ENCODE results near the gene SPDYE2. TPM values are rescaled to one million over a fixed set of nuclear protein-coding genes. Genes with fewer than 3 reads are reported as not detected.
"Not testable (repeated sequence)": the region's sequence is repeated elsewhere in the genome, so short reads cannot be mapped to it uniquely, and the experiment has no call there.

SPDYE2 gene
- polyA plus RNA-seq, 1 experiment, result not detected

GRCh38 chr7:102517550-102518147 lies 33.4 kb upstream of the SPDYE2 start, which contains the start of gene RASA4B:
RASA4B (minus strand) TSS chr7:102517777; CDS start chr7:102517710, 67 bp downstream.
- DNase-seq (ENCODE audit: low read depth, low spot score); CTCF ChIA-PET: not testable (repeated sequence)

GRCh38 chr7:102520797-102521196 lies 30.2 kb upstream of the SPDYE2 start:
- H3K27me3 ChIP-seq (ENCODE audit: control insufficient read depth, insufficient read depth, low read length); POLR2A ChIA-PET; H3K27ac ChIP-seq (ENCODE audit: low read depth, low read length); H3K9me3 ChIP-seq (ENCODE audit: control insufficient read depth, insufficient read depth, low read length); CTCF ChIA-PET; H3K4me3 ChIP-seq (ENCODE audit: low read depth, low read length); DNase-seq (ENCODE audit: low read depth, low spot score): not testable (repeated sequence)

More at GRCh38 chr7:102517550-102518147, 33.4 kb upstream of the SPDYE2 start, which contains the start of gene RASA4B:
- POLR2A ChIA-PET; H3K4me3 ChIP-seq (ENCODE audit: low read depth, low read length); H3K9me3 ChIP-seq (ENCODE audit: control insufficient read depth, insufficient read depth, low read length); H3K27me3 ChIP-seq (ENCODE audit: control insufficient read depth, insufficient read depth, low read length); H3K27ac ChIP-seq (ENCODE audit: low read depth, low read length): not testable (repeated sequence)

- POLR2A ChIA-PET; H3K9me3 ChIP-seq (ENCODE audit: control insufficient read depth, insufficient read depth, low read length); DNase-seq (ENCODE audit: low read depth, low spot score); CTCF ChIA-PET; H3K4me3 ChIP-seq (ENCODE audit: low read depth, low read length); H3K27ac ChIP-seq (ENCODE audit: low read depth, low read length); H3K27me3 ChIP-seq (ENCODE audit: control insufficient read depth, insufficient read depth, low read length): not testable (repeated sequence)
Observed at GRCh38 chr7:102524803-102525202, 26.2 kb upstream of the SPDYE2 start.

GRCh38 chr7:102527182-102527581 lies 23.8 kb upstream of the SPDYE2 start:
- POLR2A ChIA-PET; H3K4me3 ChIP-seq (ENCODE audit: low read depth, low read length); DNase-seq (ENCODE audit: low read depth, low spot score); H3K9me3 ChIP-seq (ENCODE audit: control insufficient read depth, insufficient read depth, low read length); H3K27me3 ChIP-seq (ENCODE audit: control insufficient read depth, insufficient read depth, low read length); CTCF ChIA-PET; H3K27ac ChIP-seq (ENCODE audit: low read depth, low read length): not testable (repeated sequence)

GRCh38 chr7:102527822-102528793 lies 22.9 kb upstream of the SPDYE2 start:
- H3K27me3 ChIP-seq (ENCODE audit: control insufficient read depth, insufficient read depth, low read length); H3K27ac ChIP-seq (ENCODE audit: low read depth, low read length); H3K4me3 ChIP-seq (ENCODE audit: low read depth, low read length); H3K9me3 ChIP-seq (ENCODE audit: control insufficient read depth, insufficient read depth, low read length); CTCF ChIA-PET; DNase-seq (ENCODE audit: low read depth, low spot score); POLR2A ChIA-PET: not testable (repeated sequence)

GRCh38 chr7:102531583-102531982 lies 19.4 kb upstream of the SPDYE2 start:
- H3K9me3 ChIP-seq (ENCODE audit: control insufficient read depth, insufficient read depth, low read length); CTCF ChIA-PET; DNase-seq (ENCODE audit: low read depth, low spot score); POLR2A ChIA-PET; H3K4me3 ChIP-seq (ENCODE audit: low read depth, low read length); H3K27ac ChIP-seq (ENCODE audit: low read depth, low read length); H3K27me3 ChIP-seq (ENCODE audit: control insufficient read depth, insufficient read depth, low read length): not testable (repeated sequence)

GRCh38 chr7:102532127-102532526 lies 18.9 kb upstream of the SPDYE2 start:
- H3K27ac ChIP-seq (ENCODE audit: low read depth, low read length); H3K27me3 ChIP-seq (ENCODE audit: control insufficient read depth, insufficient read depth, low read length); H3K9me3 ChIP-seq (ENCODE audit: control insufficient read depth, insufficient read depth, low read length); H3K4me3 ChIP-seq (ENCODE audit: low read depth, low read length); POLR2A ChIA-PET; DNase-seq (ENCODE audit: low read depth, low spot score); CTCF ChIA-PET: not testable (repeated sequence)

- H3K27me3 ChIP-seq (ENCODE audit: control insufficient read depth, insufficient read depth, low read length); CTCF ChIA-PET; H3K9me3 ChIP-seq (ENCODE audit: control insufficient read depth, insufficient read depth, low read length); POLR2A ChIA-PET; H3K27ac ChIP-seq (ENCODE audit: low read depth, low read length); DNase-seq (ENCODE audit: low read depth, low spot score); H3K4me3 ChIP-seq (ENCODE audit: low read depth, low read length): not testable (repeated sequence)
Observed at GRCh38 chr7:102535062-102535615, 15.9 kb upstream of the SPDYE2 start.

- POLR2A ChIA-PET; CTCF ChIA-PET; H3K27me3 ChIP-seq (ENCODE audit: control insufficient read depth, insufficient read depth, low read length); H3K27ac ChIP-seq (ENCODE audit: low read depth, low read length); DNase-seq (ENCODE audit: low read depth, low spot score); H3K9me3 ChIP-seq (ENCODE audit: control insufficient read depth, insufficient read depth, low read length); H3K4me3 ChIP-seq (ENCODE audit: low read depth, low read length): not testable (repeated sequence)
Observed at GRCh38 chr7:102540604-102541003, 10.4 kb upstream of the SPDYE2 start.

- H3K9me3 ChIP-seq (ENCODE audit: control insufficient read depth, insufficient read depth, low read length); H3K4me3 ChIP-seq (ENCODE audit: low read depth, low read length); H3K27ac ChIP-seq (ENCODE audit: low read depth, low read length); H3K27me3 ChIP-seq (ENCODE audit: control insufficient read depth, insufficient read depth, low read length); POLR2A ChIA-PET; CTCF ChIA-PET; DNase-seq (ENCODE audit: low read depth, low spot score): not testable (repeated sequence)
Observed at GRCh38 chr7:102542083-102542482, 8.9 kb upstream of the SPDYE2 start.

- CTCF ChIA-PET; H3K4me3 ChIP-seq (ENCODE audit: low read depth, low read length); POLR2A ChIA-PET; DNase-seq (ENCODE audit: low read depth, low spot score); H3K27ac ChIP-seq (ENCODE audit: low read depth, low read length); H3K27me3 ChIP-seq (ENCODE audit: control insufficient read depth, insufficient read depth, low read length); H3K9me3 ChIP-seq (ENCODE audit: control insufficient read depth, insufficient read depth, low read length): not testable (repeated sequence)
Observed at GRCh38 chr7:102542771-102543170, 8.3 kb upstream of the SPDYE2 start.

GRCh38 chr7:102543596-102543995 lies 7.4 kb upstream of the SPDYE2 start, which contains the start of gene UPK3BL2:
UPK3BL2 (minus strand) TSS chr7:102543696; CDS start chr7:102543636, 60 bp downstream.
- H3K9me3 ChIP-seq (ENCODE audit: control insufficient read depth, insufficient read depth, low read length); DNase-seq (ENCODE audit: low read depth, low spot score); POLR2A ChIA-PET; H3K4me3 ChIP-seq (ENCODE audit: low read depth, low read length); H3K27ac ChIP-seq (ENCODE audit: low read depth, low read length); H3K27me3 ChIP-seq (ENCODE audit: control insufficient read depth, insufficient read depth, low read length); CTCF ChIA-PET: not testable (repeated sequence)
